ENCODE data around the gene GPR137.

DNA sequence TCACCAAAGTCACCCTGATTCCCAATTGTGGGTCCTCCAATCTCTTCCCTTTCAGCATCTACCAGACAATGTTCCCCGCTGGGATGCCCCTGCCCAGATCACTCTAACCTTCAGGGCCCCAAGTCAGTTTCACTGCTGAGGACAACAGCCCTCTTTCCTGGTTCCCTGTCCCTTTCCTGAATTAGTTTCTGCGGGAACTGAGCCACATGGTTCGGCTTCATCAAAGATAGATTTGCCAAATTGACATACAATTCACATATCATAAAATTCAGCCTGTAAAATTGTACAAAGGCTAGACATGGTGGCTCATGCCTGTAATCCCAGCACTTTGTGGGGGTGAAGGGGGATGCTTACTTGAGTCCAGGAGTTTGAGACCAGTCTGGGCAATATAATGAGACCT, 42.3 kb downstream of the GPR137 start:
- TF ChIP-seq, protein P1, sequence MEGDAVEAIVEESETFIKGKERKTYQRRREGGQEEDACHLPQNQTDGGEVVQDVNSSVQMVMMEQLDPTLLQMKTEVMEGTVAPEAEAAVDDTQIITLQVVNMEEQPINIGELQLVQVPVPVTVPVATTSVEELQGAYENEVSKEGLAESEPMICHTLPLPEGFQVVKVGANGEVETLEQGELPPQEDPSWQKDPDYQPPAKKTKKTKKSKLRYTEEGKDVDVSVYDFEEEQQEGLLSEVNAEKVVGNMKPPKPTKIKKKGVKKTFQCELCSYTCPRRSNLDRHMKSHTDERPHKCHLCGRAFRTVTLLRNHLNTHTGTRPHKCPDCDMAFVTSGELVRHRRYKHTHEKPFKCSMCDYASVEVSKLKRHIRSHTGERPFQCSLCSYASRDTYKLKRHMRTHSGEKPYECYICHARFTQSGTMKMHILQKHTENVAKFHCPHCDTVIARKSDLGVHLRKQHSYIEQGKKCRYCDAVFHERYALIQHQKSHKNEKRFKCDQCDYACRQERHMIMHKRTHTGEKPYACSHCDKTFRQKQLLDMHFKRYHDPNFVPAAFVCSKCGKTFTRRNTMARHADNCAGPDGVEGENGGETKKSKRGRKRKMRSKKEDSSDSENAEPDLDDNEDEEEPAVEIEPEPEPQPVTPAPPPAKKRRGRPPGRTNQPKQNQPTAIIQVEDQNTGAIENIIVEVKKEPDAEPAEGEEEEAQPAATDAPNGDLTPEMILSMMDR (IDR thresholded peaks at IDR 0.05): no peak
- no peak for TF ChIP-seq POLR2A (IDR thresholded peaks at IDR 0.05)

Data from adrenal gland (tissue), 5 donors.